Mesenchymal stem cell (in vitro differentiated cells and primary cell): ENCODE measurements around the gene COL9A1.

Experiments used
- DNase-seq: peaks from one replicate; pipeline ENCODE4 v3.0.0-alpha.2; 2013
- H2AFZ ChIP-seq: one replicate; pipeline ENCODE4 v1.6.1; 2013; ENCODE audit warnings: low read depth, mild to moderate bottlenecking, control low read depth, inconsistent platforms, low read length, moderate library complexity
- H2AK5ac ChIP-seq: 2 replicates; pipeline ENCODE4 v1.6.1; 2013; ENCODE audit warnings: low read length, moderate library complexity, mild to moderate bottlenecking, inconsistent platforms; ENCODE audit not compliant: severe bottlenecking
- H2BK120ac ChIP-seq: one replicate; pipeline ENCODE4 v1.6.1; 2013; ENCODE audit warnings: low read depth, mild to moderate bottlenecking, inconsistent platforms, low read length, moderate library complexity
- H2BK12ac ChIP-seq, 2 experiments: one replicate each; pipeline ENCODE4 v1.6.1; 2013; ENCODE audit warnings: inconsistent platforms in 2 of 2, low read length in 2 of 2, mild to moderate bottlenecking in 2 of 2, moderate library complexity in 2 of 2, control low read depth in 1 of 2
- H2BK15ac ChIP-seq: one replicate; pipeline ENCODE4 v1.6.1; 2013; ENCODE audit warnings: mild to moderate bottlenecking, low read depth, inconsistent platforms; ENCODE audit not compliant: poor library complexity, severe bottlenecking
- H2BK5ac ChIP-seq: 2 replicates; pipeline ENCODE4 v1.6.1; 2013; ENCODE audit warnings: low read depth, mild to moderate bottlenecking, low read length, control low read depth, inconsistent platforms; ENCODE audit not compliant: poor library complexity, severe bottlenecking
- H3K14ac ChIP-seq, 2 experiments: one replicate each; pipeline ENCODE4 v1.6.1; 2013; ENCODE audit warnings: inconsistent platforms in 2 of 2, low read length in 2 of 2, control low read depth in 1 of 2, mild to moderate bottlenecking in 1 of 2, moderate library complexity in 1 of 2
- H3K18ac ChIP-seq, 2 experiments: one replicate each; pipeline ENCODE4 v1.6.1; 2013; ENCODE audit warnings: inconsistent platforms in 2 of 2, low read length in 2 of 2, control low read depth in 1 of 2, low read depth in 1 of 2, mild to moderate bottlenecking in 1 of 2
- H3K23ac ChIP-seq, 2 experiments: one replicate each; pipeline ENCODE4 v1.6.1; 2013; ENCODE audit warnings: inconsistent platforms in 2 of 2, low read length in 2 of 2, mild to moderate bottlenecking in 2 of 2, moderate library complexity in 2 of 2, control low read depth in 1 of 2
- H3K27ac ChIP-seq: 2 replicates; pipeline ENCODE4 v1.5.1; 2013; ENCODE audit warnings: mild to moderate bottlenecking, moderate library complexity, low read length, control low read depth, inconsistent platforms; ENCODE audit not compliant: poor library complexity, severe bottlenecking
- H3K27me3 ChIP-seq, 2 experiments: 2 replicates each; pipeline versions ENCODE4 v1.6.1 to v1.7.0; 2013; ENCODE audit warnings: low read length in 2 of 2, mild to moderate bottlenecking in 2 of 2, moderate library complexity in 2 of 2, control low read depth in 1 of 2, inconsistent platforms in 1 of 2; ENCODE audit not compliant: control insufficient read depth in 1 of 2, insufficient read depth in 1 of 2
- H3K36me3 ChIP-seq, 2 experiments: 2 replicates each; pipeline versions ENCODE4 v1.6.1 to v1.7.0; 2013; ENCODE audit warnings: low read length in 2 of 2, control low read depth in 1 of 2, inconsistent platforms in 1 of 2, low read depth in 1 of 2, mild to moderate bottlenecking in 1 of 2; ENCODE audit not compliant: insufficient read depth in 2 of 2, control insufficient read depth in 1 of 2
- H3K4ac ChIP-seq, 2 experiments: one replicate each; pipeline ENCODE4 v1.6.1; 2013; ENCODE audit warnings: inconsistent platforms in 2 of 2, low read length in 2 of 2, mild to moderate bottlenecking in 2 of 2, moderate library complexity in 2 of 2, control low read depth in 1 of 2, low read depth in 1 of 2
- H3K4me1 ChIP-seq: 2 replicates; pipeline ENCODE4 v1.6.1; 2013; ENCODE audit warnings: low read depth, low read length, control low read depth; ENCODE audit not compliant: control insufficient read depth, insufficient read depth
- H3K4me2 ChIP-seq: 2 replicates; pipeline ENCODE4 v1.6.1; 2013; ENCODE audit warnings: low read length, mild to moderate bottlenecking, inconsistent platforms; ENCODE audit not compliant: poor library complexity, severe bottlenecking
- H3K4me3 ChIP-seq, 2 experiments: 2 replicates each; pipeline versions ENCODE4 v1.5.1 to v1.7.0; 2013; ENCODE audit warnings: low read length in 2 of 2, mild to moderate bottlenecking in 2 of 2, control low read depth in 1 of 2, low read depth in 1 of 2; ENCODE audit not compliant: insufficient read depth in 1 of 2
- H3K79me1 ChIP-seq: replicated peaks from 2 replicates; pipeline ENCODE4 v1.6.1; 2013; ENCODE audit warnings: mild to moderate bottlenecking, control low read depth, low read length, inconsistent platforms; ENCODE audit not compliant: poor library complexity, severe bottlenecking
- H3K9ac ChIP-seq: 2 replicates; pipeline ENCODE4 v1.7.0; 2013; ENCODE audit warnings: mild to moderate bottlenecking, low read length, moderate library complexity
- H3K9me3 ChIP-seq: 2 replicates; pipeline ENCODE4 v1.7.0; 2013; ENCODE audit warnings: mild to moderate bottlenecking, low read length; ENCODE audit not compliant: control insufficient read depth
- H4K8ac ChIP-seq: one replicate; pipeline ENCODE4 v1.6.1; 2013; ENCODE audit warnings: inconsistent platforms, mild to moderate bottlenecking, low read length, moderate library complexity
- H4K91ac ChIP-seq: one replicate; pipeline ENCODE4 v1.6.1; 2013; ENCODE audit warnings: mild to moderate bottlenecking, low read length, inconsistent platforms
- WGBS: methylation state at CpG from one replicate; pipeline ENCODE4 v1.1.7; 2013; ENCODE audit warnings: mixed read lengths; 5-methylcytosine and 5-hydroxymethylcytosine counted together

COL9A1 gene

GRCh38 chr6:70285201-70285600, 17.7 kb downstream of the COL9A1 start:
- Histone ChIP-seq H3K27ac (no peak overlapping the region), H3K23ac (no peak overlapping the region), H2BK5ac (no peak overlapping the region), H3K79me1 (no peaks in the 10 kb centered on the region), H3K4ac (no peak overlapping the region), H2AK5ac (no peak overlapping the region), H4K8ac (no peak overlapping the region), H3K14ac (no peak overlapping the region), H3K36me3 (no peaks in the 10 kb centered on the region), H2AFZ (no peak overlapping the region), H4K91ac (no peak overlapping the region), H3K27me3 (peaks cover 73 to 74% of the 10 kb centered on the region in 2 experiments), H3K9ac (no peak overlapping the region), H3K4me2 (no peak overlapping the region), H3K9me3 (no peaks in the 10 kb centered on the region), H2BK15ac (no peak overlapping the region), H3K4me1 (peaks cover 12% of the 10 kb centered on the region), H3K4me3 (no peak overlapping the region), H3K18ac (no peak overlapping the region), H2BK120ac (no peak overlapping the region), H2BK12ac (no peak overlapping the region)
- 100% methylated on average over 2 of the region's 4 CpGs for WGBS
- DNase-seq: no peak

DNA sequence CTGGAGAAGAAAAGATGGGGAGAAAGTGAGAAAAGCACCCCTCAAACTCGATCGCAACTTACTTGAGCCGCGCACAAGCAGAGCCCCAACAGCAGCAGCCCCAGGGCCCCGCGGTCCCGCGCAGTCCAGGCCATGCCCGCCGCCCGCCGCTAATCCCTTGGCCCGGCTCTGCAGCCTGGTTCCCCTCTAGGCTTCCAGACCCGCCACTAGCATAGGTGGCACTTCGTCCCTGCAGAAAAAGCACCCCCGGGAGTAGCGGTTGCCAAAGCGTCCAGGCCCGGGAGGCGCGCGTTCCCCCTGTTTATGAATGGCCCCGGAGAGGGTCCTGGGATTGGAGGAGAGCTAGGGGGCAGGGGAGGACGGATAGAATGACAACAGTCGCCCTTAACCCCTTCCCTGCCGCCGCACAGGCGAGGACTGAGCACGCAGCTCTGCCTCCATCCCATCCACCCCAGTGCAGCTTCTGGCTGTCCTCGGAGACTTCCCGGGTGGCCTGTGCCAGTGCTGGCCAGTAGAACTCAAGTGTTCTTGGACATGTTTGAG, 19.9 kb downstream of the COL9A1 start:
- Histone ChIP-seq H3K14ac (no peak overlapping the region), H3K9ac (no peak overlapping the region), H3K18ac (no peak overlapping the region), H4K91ac (no peak overlapping the region), H3K23ac (no peak overlapping the region), H3K79me1 (no peaks in the 10 kb centered on the region), H3K27me3 (peaks cover 69 to 71% of the 10 kb centered on the region in 2 experiments), H3K4me3 (no peak overlapping the region), H4K8ac (no peak overlapping the region), H2BK120ac (no peak overlapping the region), H2BK15ac (no peak overlapping the region), H2AK5ac (no peak overlapping the region), H3K4me1 (peaks cover 12% of the 10 kb centered on the region), H3K27ac (no peak overlapping the region), H2BK5ac (no peak overlapping the region), H3K9me3 (no peaks in the 10 kb centered on the region), H2BK12ac (no peak overlapping the region), H3K4me2 (peak overlapping the region; percentile 21), H3K36me3 (no peaks in the 10 kb centered on the region), H2AFZ (no peak overlapping the region), H3K4ac (no peak overlapping the region)
- no peak for DNase-seq
- WGBS: 1% methylated on average over 27 of the region's 31 CpGs

GRCh38 chr6:70282312-70282918, 20.5 kb downstream of the COL9A1 start:
- H3K36me3 ChIP-seq: no peaks in the 10 kb centered on the region
- no peaks in the 10 kb centered on the region for H3K9me3 ChIP-seq
- H2BK12ac ChIP-seq: no peak overlapping the region
- H2BK120ac ChIP-seq: no peak overlapping the region
- H4K91ac ChIP-seq: no peak overlapping the region
- no peak overlapping the region for H2AK5ac ChIP-seq
- peaks cover 64 to 66% of the 10 kb centered on the region in 2 experiments for H3K27me3 ChIP-seq
- no peak overlapping the region for H3K27ac ChIP-seq
- WGBS: 2% methylated on average over 23 of the region's 39 CpGs
- no peak overlapping the region for H3K9ac ChIP-seq
- no peak overlapping the region for H3K4ac ChIP-seq
- H2BK5ac ChIP-seq: no peak overlapping the region
- no peak overlapping the region for H2BK15ac ChIP-seq
- H3K14ac ChIP-seq: no peak overlapping the region
- H3K4me1 ChIP-seq: peaks cover 12% of the 10 kb centered on the region
- peak overlapping the region; percentile 23 for H3K4me2 ChIP-seq
- H4K8ac ChIP-seq: no peak overlapping the region
- H3K18ac ChIP-seq: no peak overlapping the region
- H3K79me1 ChIP-seq: no peaks in the 10 kb centered on the region
- no peak overlapping the region for H3K23ac ChIP-seq
- H3K4me3 ChIP-seq: no peak overlapping the region
- H2AFZ ChIP-seq: no peak overlapping the region
- no peak for DNase-seq

- H2BK5ac ChIP-seq: no peak overlapping the region
- H3K36me3 ChIP-seq: no peaks in the 10 kb centered on the region
- no peak overlapping the region for H3K18ac ChIP-seq
- no peak overlapping the region for H3K4ac ChIP-seq
- no peak overlapping the region for H4K8ac ChIP-seq
- H2AK5ac ChIP-seq: no peak overlapping the region
- 63% methylated on average over 3 of the region's 8 CpGs for WGBS
- H3K9me3 ChIP-seq: no peaks in the 10 kb centered on the region
- no peak overlapping the region for H2BK120ac ChIP-seq
- H2BK12ac ChIP-seq: no peak overlapping the region
- H3K4me1 ChIP-seq: peaks cover 12% of the 10 kb centered on the region
- no peak overlapping the region for H2AFZ ChIP-seq
- no peak overlapping the region for H3K23ac ChIP-seq
- no peak overlapping the region for H3K9ac ChIP-seq
- no peak overlapping the region for H4K91ac ChIP-seq
- no peak overlapping the region for H2BK15ac ChIP-seq
- DNase-seq: no peak
- H3K27ac ChIP-seq: no peak overlapping the region
- H3K79me1 ChIP-seq: no peaks in the 10 kb centered on the region
- no peak overlapping the region for H3K4me2 ChIP-seq
- H3K4me3 ChIP-seq: no peak overlapping the region
- H3K14ac ChIP-seq: no peak overlapping the region
- H3K27me3 ChIP-seq: peaks cover 59 to 62% of the 10 kb centered on the region in 2 experiments
These were observed 21.0 kb downstream of the COL9A1 start for GRCh38 chr6:70281923-70282311.
